Urinary bladder (tissue), 4 donors: Measurements from ENCODE around the gene ATP8B2. TPM values are rescaled to one million over a fixed set of nuclear protein-coding genes. Genes with fewer than 3 reads are reported as not detected.
"Not testable (repeated sequence)": the region's sequence is repeated elsewhere in the genome, so short reads cannot be mapped to it uniquely, and the experiment has no call there.

Experiments
- DNase-seq: peaks from one replicate; pipeline ENCODE4 v3.0.0-alpha.2; 2015; ENCODE audit errors: extremely low spot score
- H3K27ac ChIP-seq: one replicate; pipeline ENCODE4 v1.5.1; 2013; ENCODE audit warnings: low read depth, mild to moderate bottlenecking, moderate library complexity
- H3K36me3 ChIP-seq: one replicate; pipeline ENCODE4 v1.6.1; 2013; ENCODE audit warnings: mild to moderate bottlenecking, moderate library complexity; ENCODE audit not compliant: insufficient read depth
- H3K4me1 ChIP-seq: one replicate; pipeline ENCODE4 v1.6.1; 2013; ENCODE audit warnings: mild to moderate bottlenecking, moderate library complexity; ENCODE audit not compliant: insufficient read depth
- H3K4me3 ChIP-seq: one replicate; pipeline ENCODE4 v1.5.1; 2013; ENCODE audit warnings: low read depth, low read length
- WGBS: extraction: QIAGEN DNeasy Blood & Tissue Kit; methylation state at CpG from one replicate; pipeline ENCODE4 v1.1.7; 2013; 5-methylcytosine and 5-hydroxymethylcytosine counted together
- polyA plus RNA-seq: library from polyadenylated mRNA; stranded (reverse); fragments of 200-250 nt; gene quantifications from one replicate; pipeline ENCODE4 v1.2.3, GENCODE V29; 2013
- total RNA-seq: library from RNA; depleted of rRNA; stranded (reverse); fragments of >200 nt; gene quantifications from one replicate; pipeline ENCODE4 v1.2.3, GENCODE V29; 2014
- donor health status: healthy with polysubstance abuse.
- donor health status: healthy.

ATP8B2 gene
- total and polyA plus RNA-seq, 2 donors, result 42.2 to 45.4 TPM

GRCh38 chr1:154329152-154329521, 3.8 kb downstream of the ATP8B2 start:
- H3K36me3 ChIP-seq, result peaks cover 3% of the 10 kb centered on the region
- H3K4me1 ChIP-seq, result no peaks in the 10 kb centered on the region
- H3K4me3 ChIP-seq, result peak overlapping the region; percentile 51
- no peak for DNase-seq
- 67% methylated on average over 6 of the region's 6 CpGs for WGBS
- H3K27ac ChIP-seq, result no peak overlapping the region

GRCh38 chr1:154329551-154330131, 4.3 kb downstream of the ATP8B2 start:
- DNase-seq, result no peak
- Histone ChIP-seq H3K4me3 (no peak overlapping the region), H3K4me1 (no peaks in the 10 kb centered on the region), H3K36me3 (peaks cover 3% of the 10 kb centered on the region), H3K27ac (no peak overlapping the region)
- 81% methylated on average over 7 of the region's 7 CpGs for WGBS

GRCh38 chr1:154330669-154331068, 5.3 kb downstream of the ATP8B2 start:
- H3K4me3 ChIP-seq, result no peak overlapping the region
- H3K4me1 ChIP-seq, result no peaks in the 10 kb centered on the region
- H3K27ac ChIP-seq, result no peak overlapping the region
- H3K36me3 ChIP-seq, result peaks cover 3% of the 10 kb centered on the region
- no peak for DNase-seq

GRCh38 chr1:154334079-154335024, 9.0 kb downstream of the ATP8B2 start:
- DNase-seq, result no peak
- no peak overlapping the region for H3K4me3 ChIP-seq
- peaks cover 3% of the 10 kb centered on the region for H3K36me3 ChIP-seq
- 78% methylated on average over 13 of the region's 13 CpGs for WGBS
- no peaks in the 10 kb centered on the region for H3K4me1 ChIP-seq
- no peak overlapping the region for H3K27ac ChIP-seq

GRCh38 chr1:154335025-154335714, 9.8 kb downstream of the ATP8B2 start:
- Histone ChIP-seq H3K36me3 (peaks cover 3% of the 10 kb centered on the region), H3K4me3 (no peak overlapping the region), H3K4me1 (no peaks in the 10 kb centered on the region), H3K27ac (no peak overlapping the region)
- WGBS, result 43% methylated on average over 11 of the region's 11 CpGs
- peak; percentile 65 for DNase-seq

- Histone ChIP-seq H3K4me3 (no peak overlapping the region), H3K27ac (peak overlapping the region; percentile 38), H3K4me1 (no peaks in the 10 kb centered on the region), H3K36me3 (no peaks in the 10 kb centered on the region)
- DNase-seq, result no peak
- WGBS, result 88% methylated on average over 8 of the region's 8 CpGs
Observed at GRCh38 chr1:154337253-154337894, 12.0 kb downstream of the ATP8B2 start.

GRCh38 chr1:154338875-154339274, 13.6 kb downstream of the ATP8B2 start:
- no peaks in the 10 kb centered on the region for H3K36me3 ChIP-seq

GRCh38 chr1:154341366-154341765, 16.0 kb downstream of the ATP8B2 start:
- not testable (repeated sequence) for H3K36me3 ChIP-seq, H3K4me3 ChIP-seq, H3K4me1 ChIP-seq, DNase-seq, H3K27ac ChIP-seq
- WGBS, result 96% methylated on average over 9 of the region's 9 CpGs

More at GRCh38 chr1:154338875-154339274, 13.6 kb downstream of the ATP8B2 start:
- 91% methylated on average over 2 of the region's 2 CpGs for WGBS
- no peak overlapping the region for H3K27ac ChIP-seq
- no peak for DNase-seq
- no peak overlapping the region for H3K4me3 ChIP-seq
- no peaks in the 10 kb centered on the region for H3K4me1 ChIP-seq

- Histone ChIP-seq H3K27ac (no peak overlapping the region), H3K4me1 (no peaks in the 10 kb centered on the region), H3K4me3 (no peak overlapping the region), H3K36me3 (no peaks in the 10 kb centered on the region)
- WGBS, result 90% methylated on average over 7 of the region's 7 CpGs
- no peak for DNase-seq
Observed at GRCh38 chr1:154342132-154342531, 16.8 kb downstream of the ATP8B2 start.

- no peaks in the 10 kb centered on the region for H3K4me1 ChIP-seq
- DNase-seq, result no peak
- no peaks in the 10 kb centered on the region for H3K36me3 ChIP-seq
- H3K4me3 ChIP-seq, result no peak overlapping the region
- no peak overlapping the region for H3K27ac ChIP-seq
- WGBS, result 81% methylated on average over 21 of the region's 21 CpGs
Observed at GRCh38 chr1:154342836-154343472, 17.6 kb downstream of the ATP8B2 start.

GRCh38 chr1:154344977-154345837, 19.9 kb downstream of the ATP8B2 start:
- 78% methylated on average over 12 of the region's 12 CpGs for WGBS
- H3K36me3 ChIP-seq, result no peaks in the 10 kb centered on the region
- no peak for DNase-seq

GRCh38 chr1:154346276-154346917, 21.1 kb downstream of the ATP8B2 start:
- no peaks in the 10 kb centered on the region for H3K4me1 ChIP-seq
- no peak overlapping the region for H3K4me3 ChIP-seq
- H3K36me3 ChIP-seq, result no peaks in the 10 kb centered on the region
- DNase-seq, result no peak
- H3K27ac ChIP-seq, result no peak overlapping the region
- 89% methylated on average over 15 of the region's 15 CpGs for WGBS

More at GRCh38 chr1:154344977-154345837, 19.9 kb downstream of the ATP8B2 start:
- no peaks in the 10 kb centered on the region for H3K4me1 ChIP-seq
- H3K4me3 ChIP-seq, result no peak overlapping the region
- no peak overlapping the region for H3K27ac ChIP-seq
